Activated CD8-positive, alpha-beta T cell treated with anti-CD3 and anti-CD28 coated beads for 36 hours (primary cell): Measurements from ENCODE around the gene MMP10. TPM values are rescaled to one million over a fixed set of nuclear protein-coding genes. Genes with fewer than 3 reads are reported as not detected.
"Not testable (repeated sequence)": the region's sequence is repeated elsewhere in the genome, so short reads cannot be mapped to it uniquely, and the experiment has no call there.

Source experiments
- ATAC-seq: fragments of 200-7000 bp; cut with Tn5 transposase; one replicate; pipeline ENCODE4 v1.10.0; 2021; ENCODE audit warnings: mild to moderate bottlenecking, moderate library complexity
- CTCF ChIA-PET: fragments of 350-600 bp; sonication (Branson Sonifier 250); formaldehyde crosslinking; loops from one replicate; lab custom pipeline; 2021; ENCODE audit warnings: antibody characterized with exemption; lab: Charles Lee
- POLR2A ChIA-PET: fragments of 350-600 bp; sonication (Branson Sonifier 250); formaldehyde crosslinking; loops from one replicate; lab custom pipeline; 2021; ENCODE audit warnings: antibody characterized with exemption; lab: Charles Lee
- DNase-seq: peaks from one replicate; pipeline ENCODE4 v3.0.0-alpha.2; 2020
- H3K27ac Mint-ChIP-seq: one replicate; pipeline ENCODE4 v1.8.0; 2021; ENCODE audit warnings: mild to moderate bottlenecking, mixed read lengths
- H3K27me3 Mint-ChIP-seq: one replicate; pipeline ENCODE4 v1.8.0; 2021; ENCODE audit warnings: mixed read lengths
- H3K36me3 Mint-ChIP-seq: one replicate; pipeline ENCODE4 v1.8.0; 2021; ENCODE audit warnings: low read depth, mixed read lengths
- H3K4me1 Mint-ChIP-seq: one replicate; pipeline ENCODE4 v1.8.0; 2021; ENCODE audit warnings: low read depth, mixed read lengths
- H3K4me3 Mint-ChIP-seq: one replicate; pipeline ENCODE4 v1.8.0; 2021; ENCODE audit warnings: mild to moderate bottlenecking, moderate library complexity, mixed read lengths
- H3K9me3 Mint-ChIP-seq: one replicate; pipeline ENCODE4 v1.8.0; 2021; ENCODE audit warnings: mixed read lengths
- intact Hi-C: fragments of 100-400 bp; cut with micrococcal nuclease; formaldehyde crosslinking; loops from one replicate; pipeline ENCODE4 v1.10.0; 2022
- total RNA-seq, 2 experiments: library from RNA; stranded (reverse); gene quantifications; one replicate each; pipeline ENCODE4 v1.2.3, GENCODE V29; 2021
- TF ChIP-seq, protein P1 (sequence below): fragments of 200-600 bp; IDR thresholded peaks from one replicate; pipeline ENCODE4 v1.8.0; 2022; ENCODE audit warnings: antibody characterized with exemption, mild to moderate bottlenecking

Gene MMP10
- total RNA-seq, 2 experiments from 2014 or later: not detected

DNA sequence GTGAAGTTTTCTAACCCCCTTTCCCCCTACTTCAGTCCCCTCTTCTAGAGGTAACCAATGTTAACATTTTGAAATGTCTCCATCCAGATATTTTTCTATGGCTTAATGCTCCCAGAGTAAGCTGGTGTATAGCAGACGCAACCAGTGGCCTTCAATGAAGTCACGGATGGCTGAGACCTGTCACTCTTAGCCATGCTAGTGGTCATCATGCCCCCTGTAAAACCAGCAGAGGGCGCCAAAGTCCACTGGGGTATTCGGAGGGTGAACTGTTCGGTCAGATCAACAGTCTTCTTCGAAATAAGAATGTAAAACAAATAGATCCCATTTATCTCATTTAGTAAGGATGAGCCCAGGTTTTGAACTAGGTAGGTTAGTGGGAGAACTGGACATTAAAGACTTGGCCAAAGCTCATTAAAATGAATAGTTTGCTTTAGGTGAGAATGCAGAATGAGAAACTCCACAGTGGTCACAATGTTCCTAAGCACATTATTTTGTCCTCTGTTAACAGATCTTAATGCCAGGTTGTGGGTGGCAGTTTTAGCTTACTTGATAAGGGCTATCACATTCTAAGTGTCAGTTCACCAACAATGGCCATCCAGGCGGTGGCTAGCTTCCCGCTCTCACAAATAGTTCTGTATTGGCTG lies 47.1 kb downstream of the MMP10 start:
- H3K27me3 Mint-ChIP-seq: peaks cover 22% of the 10 kb centered on the region
- no peaks in the 10 kb centered on the region for H3K4me1 Mint-ChIP-seq
- ChIA-PET CTCF (interaction anchor here (0.9 to 1.9 kb wide), 10 partner anchors 24 to 320 kb away, joined by 3 to 15 read pairs (median 3); partner anchors contain the start of gene MMP27), POLR2A (interaction anchor here (0.7 kb wide), 1 partner anchor 1190 kb away, joined by 3 read pairs; no protein-coding TSS in a partner anchor)
- no peak overlapping the region for H3K27ac Mint-ChIP-seq
- H3K9me3 Mint-ChIP-seq: no peaks in the 10 kb centered on the region
- peak; percentile 71 for DNase-seq
- ATAC-seq: peak; percentile 53
- intact Hi-C loops: loop anchor here (5.0 kb wide), 1 partner anchor 209 kb away; no protein-coding TSS in a partner anchor
- TF ChIP-seq, protein P1, sequence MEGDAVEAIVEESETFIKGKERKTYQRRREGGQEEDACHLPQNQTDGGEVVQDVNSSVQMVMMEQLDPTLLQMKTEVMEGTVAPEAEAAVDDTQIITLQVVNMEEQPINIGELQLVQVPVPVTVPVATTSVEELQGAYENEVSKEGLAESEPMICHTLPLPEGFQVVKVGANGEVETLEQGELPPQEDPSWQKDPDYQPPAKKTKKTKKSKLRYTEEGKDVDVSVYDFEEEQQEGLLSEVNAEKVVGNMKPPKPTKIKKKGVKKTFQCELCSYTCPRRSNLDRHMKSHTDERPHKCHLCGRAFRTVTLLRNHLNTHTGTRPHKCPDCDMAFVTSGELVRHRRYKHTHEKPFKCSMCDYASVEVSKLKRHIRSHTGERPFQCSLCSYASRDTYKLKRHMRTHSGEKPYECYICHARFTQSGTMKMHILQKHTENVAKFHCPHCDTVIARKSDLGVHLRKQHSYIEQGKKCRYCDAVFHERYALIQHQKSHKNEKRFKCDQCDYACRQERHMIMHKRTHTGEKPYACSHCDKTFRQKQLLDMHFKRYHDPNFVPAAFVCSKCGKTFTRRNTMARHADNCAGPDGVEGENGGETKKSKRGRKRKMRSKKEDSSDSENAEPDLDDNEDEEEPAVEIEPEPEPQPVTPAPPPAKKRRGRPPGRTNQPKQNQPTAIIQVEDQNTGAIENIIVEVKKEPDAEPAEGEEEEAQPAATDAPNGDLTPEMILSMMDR: peak; percentile 72
- H3K36me3 Mint-ChIP-seq: no peaks in the 10 kb centered on the region
- no peak overlapping the region for H3K4me3 Mint-ChIP-seq

DNA sequence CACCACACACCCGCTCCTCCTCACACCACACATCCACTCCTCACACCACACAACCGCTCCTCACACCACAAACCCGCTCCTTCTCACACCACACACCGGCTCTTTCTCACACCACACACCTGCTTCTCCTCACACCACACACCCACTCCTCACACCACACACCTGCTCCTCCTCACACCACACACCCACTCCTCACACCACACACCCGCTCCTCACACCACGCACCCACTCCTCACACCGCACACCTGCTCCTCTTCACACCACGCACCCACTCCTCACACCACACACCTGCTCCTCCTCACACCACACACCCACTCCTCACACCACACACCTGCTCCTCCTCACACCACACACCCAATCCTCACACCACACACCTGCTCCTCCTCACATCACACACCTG lies 49.5 kb downstream of the MMP10 start:
- POLR2A ChIA-PET, DNase-seq, H3K4me1 Mint-ChIP-seq, H3K9me3 Mint-ChIP-seq, ATAC-seq, H3K4me3 Mint-ChIP-seq, H3K36me3 Mint-ChIP-seq, H3K27ac Mint-ChIP-seq: not testable (repeated sequence)
- intact Hi-C loops: loop anchor here (5.0 kb wide), 1 partner anchor 211 kb away; no protein-coding TSS in a partner anchor
- CTCF ChIA-PET: interaction anchor here (1.3 kb wide), 1 partner anchor 211 kb away, joined by 4 read pairs; no protein-coding TSS in a partner anchor
- peaks cover 16% of the 10 kb centered on the region for H3K27me3 Mint-ChIP-seq

DNA sequence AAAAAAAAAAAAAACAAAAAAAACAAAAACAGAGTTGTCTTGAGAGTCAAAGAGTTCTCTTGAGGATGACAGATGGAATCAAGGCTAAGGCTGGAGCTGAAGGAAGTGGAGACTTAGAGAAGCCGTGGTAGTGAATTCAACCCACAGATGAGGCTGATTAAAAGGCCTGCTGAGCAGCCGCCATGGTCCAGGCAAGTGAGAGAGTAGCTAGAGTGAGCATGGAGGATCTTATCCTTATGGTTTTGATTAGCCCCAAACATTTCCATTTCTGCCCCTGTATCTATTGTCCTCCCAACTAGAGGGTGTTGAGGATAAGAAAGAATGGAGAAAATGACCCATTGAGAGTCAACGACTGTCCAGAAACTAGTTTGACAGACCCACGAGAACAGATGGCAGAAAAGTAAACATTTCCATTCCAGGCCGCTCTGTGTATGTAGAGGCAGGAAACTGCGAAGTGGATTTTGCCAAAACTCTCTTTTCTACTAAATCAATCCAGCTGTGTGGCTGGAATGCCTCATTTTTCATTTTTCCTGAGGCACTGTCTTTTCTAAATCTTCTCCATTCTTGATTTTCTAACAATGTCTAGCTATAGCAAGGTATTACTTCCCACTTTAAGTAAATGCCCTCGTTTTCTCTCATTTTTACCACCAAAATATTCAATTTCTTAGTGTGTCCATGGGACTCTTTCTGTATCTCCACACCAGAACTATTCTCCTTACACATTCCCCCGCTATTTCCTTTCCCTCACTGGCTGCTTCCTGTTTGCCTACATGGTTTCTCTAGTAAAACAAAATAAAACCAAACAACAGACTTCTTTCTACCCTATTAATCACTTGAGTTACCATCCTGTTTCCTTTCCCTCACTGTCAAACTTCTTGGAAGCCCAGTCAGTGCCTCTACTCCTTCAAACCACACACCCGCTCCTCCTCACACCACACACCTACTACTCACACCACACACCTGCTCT lies 50.3 kb downstream of the MMP10 start:
- Mint-ChIP-seq H3K9me3 (no peaks in the 10 kb centered on the region), H3K27me3 (peaks cover 15% of the 10 kb centered on the region), H3K27ac (no peak overlapping the region), H3K4me1 (no peaks in the 10 kb centered on the region), H3K36me3 (no peaks in the 10 kb centered on the region), H3K4me3 (no peak overlapping the region)
- ATAC-seq (no peak), DNase-seq (no peak)
- ChIA-PET POLR2A (no interaction called here), CTCF (no interaction called here)
- TF ChIP-seq, protein P1: no peak
- intact Hi-C loops: loop anchor here (5.0 kb wide), 1 partner anchor 212 kb away; no protein-coding TSS in a partner anchor

DNA sequence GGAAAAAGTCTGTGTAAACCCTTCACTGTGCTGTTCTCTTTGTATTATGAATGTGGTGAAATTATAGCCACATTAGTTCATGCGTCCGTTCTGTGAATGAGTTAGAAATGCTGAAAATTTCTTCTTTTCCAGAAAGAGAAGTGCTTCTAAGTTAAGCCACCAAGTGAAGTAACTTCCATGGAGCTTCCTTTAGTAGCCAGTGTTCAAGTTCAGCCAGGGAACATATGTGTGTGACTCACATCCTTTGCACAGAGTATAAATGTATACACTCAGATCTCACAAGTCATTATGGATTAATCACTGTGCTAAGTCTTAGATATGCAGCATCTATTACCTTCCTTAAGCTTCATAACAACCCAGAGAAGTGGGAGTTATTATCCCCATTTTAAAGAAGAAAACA lies 52.5 kb downstream of the MMP10 start:
- Mint-ChIP-seq H3K27ac (no peak overlapping the region), H3K4me1 (no peaks in the 10 kb centered on the region), H3K4me3 (no peak overlapping the region), H3K9me3 (no peaks in the 10 kb centered on the region), H3K36me3 (no peaks in the 10 kb centered on the region), H3K27me3 (peaks cover 1% of the 10 kb centered on the region)
- TF ChIP-seq, protein P1: no peak
- intact Hi-C loops: no loop called here
- ChIA-PET POLR2A (no interaction called here), CTCF (no interaction called here)
- DNase-seq (no peak), ATAC-seq (no peak)

DNA sequence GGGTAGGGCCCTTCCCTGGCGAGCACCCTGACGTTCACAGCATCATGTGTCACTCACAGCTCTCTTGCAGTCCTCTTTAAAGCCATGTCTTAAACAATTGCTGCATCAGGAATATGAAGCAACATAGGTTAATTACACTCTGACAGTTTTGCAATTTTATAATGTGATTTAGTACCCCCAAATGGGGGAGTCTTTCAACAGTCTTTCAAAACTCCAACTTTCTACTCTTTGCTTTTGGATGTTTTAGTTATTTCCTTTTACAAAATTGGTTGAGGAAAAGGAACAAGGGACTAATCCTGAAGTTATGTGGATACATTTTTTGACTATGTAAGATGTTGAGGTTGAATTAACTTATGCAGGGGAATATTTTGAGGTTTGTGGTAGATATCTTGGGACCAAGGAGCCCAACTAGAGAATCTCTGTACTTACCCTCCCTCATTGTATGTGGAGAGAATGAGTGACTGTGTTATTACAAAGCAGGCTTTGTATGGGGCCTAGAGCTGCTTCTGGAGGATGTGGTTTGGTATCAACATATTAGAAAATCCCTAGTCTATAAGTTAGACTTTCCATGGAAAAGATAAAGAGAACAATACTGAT lies 55.4 kb downstream of the MMP10 start, which contains the start of gene MMP8:
TSS of gene MMP8 (minus strand) at position 51 of the 597 bp plus-strand sequence. CDS start 99 bp downstream, outside the sequence.
- POLR2A ChIA-PET: no interaction called here
- no peak for ATAC-seq
- no peak within 1 kb of the TSS for H3K27ac Mint-ChIP-seq
- TF ChIP-seq, protein P1: no peak
- no peaks in the 10 kb centered on the region for H3K36me3 Mint-ChIP-seq
- no peaks in the 10 kb centered on the region for H3K9me3 Mint-ChIP-seq
- peaks cover 4% of the 10 kb centered on the region for H3K27me3 Mint-ChIP-seq
- no peak for DNase-seq
- H3K4me3 Mint-ChIP-seq: no peak within 1 kb of the TSS
- H3K4me1 Mint-ChIP-seq: no peaks in the 10 kb centered on the region
- intact Hi-C loops: no loop called here
- CTCF ChIA-PET: no interaction called here
